ENCODE data around the gene ASIC2.

- no peak for TF ChIP-seq BHLHE40 (IDR thresholded peaks at IDR 0.05; ENCODE audit: borderline replicate concordance)
- TF ChIP-seq FOXM1 (IDR thresholded peaks at IDR 0.05; ENCODE audit: borderline replicate concordance), result no peak
- TF ChIP-seq ARNT (IDR thresholded peaks at IDR 0.05), result no peak
- no peak for TF ChIP-seq ELF4 (IDR thresholded peaks at IDR 0.05)
- TF ChIP-seq ZNF384 (IDR thresholded peaks at IDR 0.05), result no peak
- TF ChIP-seq FOXA1 (IDR thresholded peaks at IDR 0.05), result no peak
- TF ChIP-seq LEF1 (IDR thresholded peaks at IDR 0.05; ENCODE audit: borderline replicate concordance), result no peak
- no peak for TF ChIP-seq TARDBP (IDR thresholded peaks at IDR 0.05)
- TF ChIP-seq SP1 (IDR thresholded peaks at IDR 0.05), result no peak
- TF ChIP-seq SUZ12 (IDR thresholded peaks at IDR 0.05), result no peak
- TF ChIP-seq FOXK2 (IDR thresholded peaks at IDR 0.05), result no peak
- no peak for TF ChIP-seq NFRKB (IDR thresholded peaks at IDR 0.05)
- TF ChIP-seq, protein P1, sequence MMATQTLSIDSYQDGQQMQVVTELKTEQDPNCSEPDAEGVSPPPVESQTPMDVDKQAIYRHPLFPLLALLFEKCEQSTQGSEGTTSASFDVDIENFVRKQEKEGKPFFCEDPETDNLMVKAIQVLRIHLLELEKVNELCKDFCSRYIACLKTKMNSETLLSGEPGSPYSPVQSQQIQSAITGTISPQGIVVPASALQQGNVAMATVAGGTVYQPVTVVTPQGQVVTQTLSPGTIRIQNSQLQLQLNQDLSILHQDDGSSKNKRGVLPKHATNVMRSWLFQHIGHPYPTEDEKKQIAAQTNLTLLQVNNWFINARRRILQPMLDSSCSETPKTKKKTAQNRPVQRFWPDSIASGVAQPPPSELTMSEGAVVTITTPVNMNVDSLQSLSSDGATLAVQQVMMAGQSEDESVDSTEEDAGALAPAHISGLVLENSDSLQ (IDR thresholded peaks at IDR 0.05), result no peak
Measured at GRCh38 chr17:33052856-33053255, 240.2 kb downstream of the ASIC2 start.

Measured in HEK293T (cell line).